Ectodermal cell (in vitro differentiated cells): ENCODE measurements around the gene CTNNBL1.

Experiments used
- H3K27ac ChIP-seq: 2 replicates; pipeline ENCODE4 v1.7.0; 2013; ENCODE audit warnings: mild to moderate bottlenecking, low read depth, low read length; ENCODE audit not compliant: insufficient read depth, poor library complexity, severe bottlenecking
- H3K27me3 ChIP-seq: 2 replicates; pipeline ENCODE4 v1.7.0; 2013; ENCODE audit warnings: mild to moderate bottlenecking, low read length; ENCODE audit not compliant: insufficient read depth, control insufficient read depth, poor library complexity, severe bottlenecking
- H3K36me3 ChIP-seq: one replicate; pipeline ENCODE4 v1.7.0; 2013; ENCODE audit warnings: low read length; ENCODE audit not compliant: control insufficient read depth, insufficient read depth
- H3K4me1 ChIP-seq: one replicate; pipeline ENCODE4 v1.7.0; 2013; ENCODE audit warnings: low read length; ENCODE audit not compliant: control insufficient read depth, insufficient read depth
- H3K4me3 ChIP-seq: 2 replicates; pipeline ENCODE4 v1.7.0; 2013; ENCODE audit warnings: low read depth, low read length, control low read depth; ENCODE audit not compliant: insufficient read depth
- H3K9me3 ChIP-seq: 2 replicates; pipeline ENCODE4 v1.7.0; 2013; ENCODE audit warnings: mild to moderate bottlenecking, low read length, moderate library complexity; ENCODE audit not compliant: control insufficient read depth
- WGBS, 2 experiments: methylation state at CpG; one replicate each; pipeline ENCODE4 v1.1.7; 2013; ENCODE audit warnings: missing lambda C conversion rate in 2 of 2; 5-methylcytosine and 5-hydroxymethylcytosine counted together

The CTNNBL1 gene

DNA sequence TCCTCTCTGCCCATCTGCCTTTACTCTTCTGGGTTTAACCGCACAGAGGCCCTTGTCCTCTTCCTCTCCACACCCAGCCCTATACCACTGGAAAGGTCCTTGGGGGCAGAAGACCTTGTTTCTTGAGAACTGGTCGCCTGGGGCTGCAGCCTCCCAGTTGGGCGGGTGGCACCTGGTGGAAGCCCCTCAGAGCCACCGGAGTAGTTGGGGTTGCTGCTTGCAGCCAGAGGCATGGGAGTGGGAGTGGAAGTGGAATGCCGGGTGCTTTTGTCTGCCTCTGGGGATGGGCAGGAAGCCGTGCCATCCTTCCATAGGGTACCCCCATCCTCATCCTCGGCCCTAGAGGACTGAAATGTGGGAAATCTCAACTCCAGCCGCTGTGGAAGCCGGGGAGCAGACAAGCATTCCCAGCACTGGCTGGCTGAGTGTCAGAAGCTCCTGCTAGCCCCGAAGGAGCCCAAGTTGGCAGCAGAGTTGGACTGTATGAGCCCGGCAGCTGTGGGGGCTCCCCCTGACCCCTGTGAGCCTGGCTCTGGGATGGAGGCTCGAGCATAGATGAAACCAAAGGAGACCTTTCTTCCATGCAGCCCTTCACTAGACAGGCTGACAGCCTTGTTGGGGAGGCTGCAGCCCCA is 210.3 kb downstream of the CTNNBL1 start:
- WGBS, 2 experiments, result 86 to 87% methylated on average over 12 of the region's 12 CpGs
- Histone ChIP-seq H3K9me3 (no peaks in the 10 kb centered on the region), H3K27me3 (peaks cover 20% of the 10 kb centered on the region), H3K27ac (no peak overlapping the region), H3K4me1 (peaks cover 48% of the 10 kb centered on the region), H3K36me3 (no peaks in the 10 kb centered on the region), H3K4me3 (peak overlapping the region; percentile 53)

DNA sequence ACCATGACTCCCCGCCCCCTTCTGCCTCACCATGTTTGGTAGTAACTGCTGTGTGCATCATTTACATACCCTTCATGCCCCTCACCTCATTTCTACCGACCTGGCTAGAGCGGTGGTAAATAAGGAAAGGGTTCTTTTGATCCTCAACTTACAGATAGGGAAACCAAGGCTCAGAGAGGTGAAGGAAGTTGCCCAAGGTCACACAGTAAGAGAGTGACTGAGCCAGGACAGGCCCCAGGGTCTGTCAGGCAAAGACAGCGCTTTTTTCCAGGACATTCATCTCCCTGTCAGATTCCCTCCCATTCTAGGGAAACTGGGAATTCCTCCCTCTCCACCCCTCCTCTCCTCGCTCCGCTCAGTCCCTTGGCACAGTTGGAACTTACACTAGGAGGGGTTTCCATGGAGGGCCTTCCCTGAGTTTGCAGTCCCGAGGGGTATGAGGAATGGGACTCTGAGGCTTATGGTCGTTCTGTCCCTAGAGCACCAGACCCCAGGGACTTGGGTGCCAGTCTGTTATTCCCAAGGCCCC is 211.1 kb downstream of the CTNNBL1 start:
- no peaks in the 10 kb centered on the region for H3K36me3 ChIP-seq
- no peak overlapping the region for H3K27ac ChIP-seq
- H3K9me3 ChIP-seq, result no peaks in the 10 kb centered on the region
- H3K27me3 ChIP-seq, result peaks cover 20% of the 10 kb centered on the region
- no peak overlapping the region for H3K4me3 ChIP-seq
- 73 to 79% methylated on average over 8 of the region's 8 CpGs for WGBS, 2 experiments
- H3K4me1 ChIP-seq, result peaks cover 56% of the 10 kb centered on the region

DNA sequence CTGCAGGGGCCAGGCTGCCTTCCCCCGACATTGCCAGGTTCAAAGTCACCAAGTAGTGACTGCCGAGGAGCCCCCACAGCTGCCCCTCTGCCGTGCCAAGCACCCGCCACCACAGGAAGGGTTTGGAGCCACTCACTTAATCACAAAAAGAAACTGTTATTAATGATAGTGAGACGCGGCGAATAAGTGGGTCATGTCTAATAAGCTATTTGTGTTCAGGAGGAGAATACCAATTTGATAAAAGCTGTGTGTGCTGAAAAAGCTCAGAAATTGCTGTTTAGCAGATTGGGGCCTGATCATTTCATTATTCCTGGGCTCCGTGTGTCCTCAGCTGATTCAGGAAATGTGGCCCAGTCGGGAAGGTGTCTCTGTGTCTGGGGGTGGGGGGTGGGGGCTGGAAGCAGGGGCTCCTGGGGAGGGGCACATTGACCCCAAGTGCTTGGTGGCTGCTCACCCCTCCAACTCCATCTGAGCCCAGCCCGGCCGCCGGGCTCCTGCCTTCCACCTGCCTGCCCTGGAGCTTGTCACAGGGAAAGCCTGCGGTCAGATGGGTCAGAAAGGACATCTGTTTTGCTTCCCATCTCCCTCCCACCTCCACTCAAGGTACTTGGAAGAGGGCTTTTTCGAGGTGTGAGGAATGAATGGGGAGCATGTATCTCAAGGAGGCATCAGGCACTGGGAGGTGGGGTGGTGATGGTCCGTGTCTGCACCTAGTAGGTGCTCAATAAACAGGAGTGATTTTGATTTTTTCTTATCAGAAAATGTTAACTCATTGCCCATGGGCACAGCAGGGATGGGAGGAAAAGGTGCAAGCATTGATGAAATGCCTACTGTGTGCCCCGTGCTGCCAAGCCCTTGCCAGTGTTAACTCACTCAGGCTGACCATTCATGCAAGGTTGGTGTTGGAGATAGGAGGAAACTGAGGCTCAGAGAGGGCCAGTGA is 212.1 kb downstream of the CTNNBL1 start:
- H3K27ac ChIP-seq, result no peak overlapping the region

DNA sequence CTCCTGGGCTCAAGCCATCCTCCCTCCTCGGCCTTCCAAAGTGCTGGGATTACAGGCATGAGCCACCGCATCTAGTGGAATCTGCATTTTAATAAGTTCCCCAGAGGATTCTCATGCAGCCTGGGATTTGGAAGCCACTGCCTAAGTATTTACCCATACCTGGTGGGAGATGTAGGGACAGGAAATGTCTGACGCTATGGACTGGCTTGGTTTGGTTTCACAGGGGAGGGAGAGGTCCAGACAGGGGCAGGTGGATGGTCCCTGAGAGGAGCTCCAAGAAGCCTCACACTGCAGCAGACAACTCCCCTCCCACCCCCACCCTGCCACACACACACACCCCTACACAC is 213.5 kb downstream of the CTNNBL1 start:
- Histone ChIP-seq H3K9me3 (no peaks in the 10 kb centered on the region), H3K27ac (peak overlapping the region; percentile 85), H3K4me1 (peaks cover 65% of the 10 kb centered on the region), H3K4me3 (no peak overlapping the region), H3K36me3 (no peaks in the 10 kb centered on the region), H3K27me3 (peaks cover 15% of the 10 kb centered on the region)
- WGBS, 2 experiments, result 39 to 43% methylated on average over 2 to 3 of the region's 3 CpGs

More for the DNA sequence above, 212.1 kb downstream of the CTNNBL1 start:
- H3K4me1 ChIP-seq, result peaks cover 57% of the 10 kb centered on the region
- no peaks in the 10 kb centered on the region for H3K36me3 ChIP-seq
- H3K4me3 ChIP-seq, result no peak overlapping the region
- no peaks in the 10 kb centered on the region for H3K9me3 ChIP-seq
- peaks cover 20% of the 10 kb centered on the region for H3K27me3 ChIP-seq
- 88 to 90% methylated on average over 16 of the region's 16 CpGs for WGBS, 2 experiments

DNA sequence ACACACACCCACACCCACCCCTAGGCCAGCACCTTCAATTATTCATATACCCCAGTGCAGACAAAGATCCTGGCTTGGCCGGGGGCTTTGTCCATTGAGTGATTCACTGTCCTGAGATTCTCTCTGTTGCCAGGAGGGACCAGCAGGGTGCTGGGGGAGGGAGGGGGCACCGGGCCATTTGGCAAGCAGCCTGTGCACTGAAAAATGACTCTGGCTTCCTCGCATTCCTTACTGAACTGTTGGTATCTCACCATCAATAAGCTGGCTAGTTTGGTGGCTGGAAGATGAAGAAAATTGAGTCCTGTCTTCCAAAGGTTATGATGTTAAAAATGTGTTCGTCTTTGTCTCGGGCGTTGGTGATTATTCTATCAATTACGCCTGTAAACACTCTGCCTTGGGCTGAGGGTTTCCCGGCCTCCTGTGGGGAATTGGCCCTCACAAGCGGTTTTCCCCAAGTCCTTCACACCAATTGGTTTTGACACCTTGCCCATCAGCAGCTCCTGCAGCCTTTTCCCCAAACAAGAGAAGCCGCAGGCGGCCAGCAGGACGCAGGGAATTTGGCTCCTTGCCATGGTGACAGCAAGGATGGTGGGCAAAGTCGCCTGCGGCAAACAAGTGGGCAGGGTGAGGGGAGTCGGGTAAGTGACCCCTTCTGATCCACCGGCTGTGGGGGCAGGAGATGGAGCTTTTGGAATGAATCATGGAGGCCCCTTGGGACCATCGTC is 214.0 kb downstream of the CTNNBL1 start:
- Histone ChIP-seq H3K4me1 (peaks cover 70% of the 10 kb centered on the region), H3K27ac (peak overlapping the region; percentile 85), H3K9me3 (no peaks in the 10 kb centered on the region), H3K36me3 (no peaks in the 10 kb centered on the region), H3K4me3 (no peak overlapping the region), H3K27me3 (peaks cover 10% of the 10 kb centered on the region)
- 25 to 29% methylated on average over 17 of the region's 17 CpGs for WGBS, 2 experiments

DNA sequence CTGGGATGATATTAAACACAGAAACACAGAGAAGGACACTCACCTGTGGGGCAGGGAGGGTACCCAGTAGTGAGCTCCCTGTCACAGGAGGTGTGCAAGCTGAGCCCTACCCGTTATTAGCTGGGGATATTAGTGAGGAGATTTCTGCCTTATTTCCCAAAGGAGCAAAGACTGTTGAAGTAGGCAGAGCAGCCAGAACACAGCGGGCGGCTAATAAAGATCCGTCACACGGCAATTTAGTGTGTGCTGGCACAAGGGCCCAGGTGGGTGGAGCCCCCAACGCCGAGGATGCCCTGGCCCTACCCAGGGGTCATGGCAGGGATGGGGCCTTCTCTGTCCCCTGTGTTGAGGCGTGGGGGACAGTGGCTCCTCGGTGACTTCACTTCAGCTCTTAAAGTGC is 217.4 kb downstream of the CTNNBL1 start:
- H3K9me3 ChIP-seq, result no peaks in the 10 kb centered on the region
- H3K4me1 ChIP-seq, result peaks cover 84% of the 10 kb centered on the region
- H3K27ac ChIP-seq, result no peak overlapping the region
- no peaks in the 10 kb centered on the region for H3K36me3 ChIP-seq
- H3K27me3 ChIP-seq, result peaks cover 3% of the 10 kb centered on the region
- H3K4me3 ChIP-seq, result no peak overlapping the region
- WGBS, 2 experiments, result 84 to 85% methylated on average over 9 of the region's 9 CpGs

DNA sequence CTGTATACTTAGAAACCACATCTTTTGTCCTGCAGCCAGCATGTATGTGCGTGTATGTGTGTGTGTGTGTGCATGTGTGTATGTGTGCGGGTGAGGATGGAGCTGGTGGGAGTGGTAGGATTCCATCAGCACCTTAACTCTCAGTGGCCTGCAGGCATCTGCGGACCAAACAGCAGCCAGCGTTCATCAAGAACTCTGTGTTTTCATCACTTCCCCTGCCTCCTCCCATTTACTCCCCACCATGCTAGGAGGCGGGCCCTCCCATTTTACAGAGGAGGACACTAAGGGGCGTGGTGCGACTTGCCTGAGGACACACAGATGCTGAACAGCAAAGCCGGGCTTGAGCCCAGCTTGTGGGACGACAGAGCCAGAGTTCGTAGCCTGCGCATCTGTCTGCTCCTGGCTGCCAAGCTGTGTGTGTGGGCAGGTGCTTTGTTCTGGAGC is 218.0 kb downstream of the CTNNBL1 start:
- peaks cover 83% of the 10 kb centered on the region for H3K4me1 ChIP-seq
- 18% methylated on average over 11 of the region's 11 CpGs for WGBS, 2 experiments
- no peaks in the 10 kb centered on the region for H3K36me3 ChIP-seq
- H3K4me3 ChIP-seq, result no peak overlapping the region
- H3K27me3 ChIP-seq, result peaks cover 7% of the 10 kb centered on the region
- H3K27ac ChIP-seq, result no peak overlapping the region
- H3K9me3 ChIP-seq, result no peaks in the 10 kb centered on the region

DNA sequence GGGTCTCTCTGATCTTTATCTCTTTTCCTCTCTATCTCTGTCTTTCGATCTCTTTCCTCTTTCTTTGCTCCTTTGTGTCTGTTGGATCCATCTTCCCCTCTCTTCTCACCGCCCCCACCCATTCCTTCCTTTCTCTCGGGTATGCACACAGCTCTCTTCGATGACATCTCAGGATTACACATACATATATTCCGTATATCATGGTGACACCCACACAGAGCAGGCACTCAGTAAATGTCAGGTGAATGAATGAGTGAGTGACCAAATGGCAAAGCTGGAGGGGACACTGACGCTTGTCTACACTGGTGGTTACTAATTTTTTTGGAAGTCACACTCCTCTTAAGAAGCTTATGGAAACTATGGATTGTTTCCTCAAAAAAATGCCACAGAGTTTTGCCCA is 219.0 kb downstream of the CTNNBL1 start:
- Histone ChIP-seq H3K27me3 (peaks cover 7% of the 10 kb centered on the region), H3K4me1 (peaks cover 73% of the 10 kb centered on the region), H3K27ac (no peak overlapping the region), H3K36me3 (no peaks in the 10 kb centered on the region), H3K4me3 (no peak overlapping the region), H3K9me3 (no peaks in the 10 kb centered on the region)
- WGBS, 2 experiments, result 86% methylated on average over 6 of the region's 6 CpGs

DNA sequence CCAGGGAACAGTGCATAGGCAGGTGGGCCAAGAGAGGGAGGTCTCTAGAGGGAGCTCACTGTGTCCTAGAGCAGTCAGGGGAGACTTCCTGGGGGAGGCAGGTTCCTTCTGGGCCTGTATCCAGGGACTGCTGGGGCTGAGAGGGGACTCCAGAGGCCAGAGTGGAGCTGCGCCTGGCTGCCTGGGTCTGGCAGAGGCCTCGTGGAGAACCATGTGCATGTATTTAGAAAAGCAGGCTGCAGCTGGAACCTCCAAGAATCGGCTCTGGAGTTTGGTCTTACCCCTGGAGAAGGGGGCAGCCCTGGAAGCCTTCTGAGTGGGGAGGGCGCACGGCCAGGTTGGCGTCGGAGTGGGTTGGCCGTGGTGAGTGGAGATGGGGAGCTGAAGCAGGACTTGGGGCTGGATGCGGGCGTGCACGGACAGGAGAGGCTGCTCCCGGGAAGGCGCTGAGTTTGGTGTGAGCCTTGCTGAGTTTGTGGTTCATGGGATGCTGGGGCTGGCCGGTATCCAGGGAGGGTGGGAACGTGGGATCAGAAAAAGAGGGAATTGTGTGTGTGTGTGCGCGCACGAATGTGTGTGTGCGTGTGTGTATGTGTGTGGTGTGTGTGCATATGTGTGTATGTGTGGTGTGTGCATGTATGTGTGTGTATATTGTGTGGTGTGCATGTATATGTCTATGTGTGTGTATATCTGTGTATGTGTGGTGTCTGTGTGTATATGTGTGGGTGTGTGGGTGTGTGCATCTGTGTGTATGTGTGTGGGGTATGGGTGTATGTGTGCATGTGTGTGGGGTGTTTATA is 219.9 kb downstream of the CTNNBL1 start:
- 82 to 83% methylated on average over 19 of the region's 19 CpGs for WGBS, 2 experiments
- H3K36me3 ChIP-seq, result no peaks in the 10 kb centered on the region
- peaks cover 7% of the 10 kb centered on the region for H3K27me3 ChIP-seq
- H3K9me3 ChIP-seq, result no peaks in the 10 kb centered on the region
- H3K27ac ChIP-seq, result no peak overlapping the region
- no peak overlapping the region for H3K4me3 ChIP-seq
- peaks cover 64% of the 10 kb centered on the region for H3K4me1 ChIP-seq
